ENCODE measurements around the gene WASHC2A. TPM values are rescaled to one million over a fixed set of nuclear protein-coding genes. Genes with fewer than 3 reads are reported as not detected.
A peak's percentile ranks its signal among the peaks of the same experiment; 100 is the strongest.
"Not testable (repeated sequence)": the region's sequence is repeated elsewhere in the genome, so short reads cannot be mapped to it uniquely, and the experiment has no call there.

Gene WASHC2A
- total RNA-seq, 1 experiment from 2014 or later, result 33.1 TPM

DNA sequence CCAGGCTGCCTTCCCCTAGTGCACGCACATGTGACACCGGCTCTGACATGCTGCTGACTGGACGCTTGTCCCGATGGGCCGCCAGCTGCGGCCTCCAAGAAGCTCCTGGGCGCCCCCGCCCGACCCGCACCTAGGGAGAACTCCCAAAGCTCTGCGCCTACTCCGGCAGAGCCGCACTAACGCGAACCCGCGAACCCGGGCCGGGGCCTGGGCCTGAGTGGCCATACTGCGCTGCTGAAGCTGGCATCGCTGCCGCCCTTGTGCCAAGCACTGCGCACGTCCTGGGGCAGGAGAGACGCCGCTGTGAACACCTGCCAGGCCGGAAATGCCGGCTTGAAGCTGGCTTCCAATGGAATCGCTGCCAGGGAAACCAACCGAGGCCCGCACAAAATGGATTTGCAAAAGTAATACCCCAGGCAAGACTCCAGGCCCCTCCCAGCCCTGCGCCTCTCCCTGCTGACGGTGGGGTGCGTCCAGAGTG, 85.1 kb downstream of the WASHC2A start:
- DNase-seq (ENCODE audit: low spot score), result peak; percentile 18
- ChIA-PET CTCF (no interaction called here), POLR2A (ENCODE audit: low non-redundant PET) (no interaction called here)
- Histone ChIP-seq H3K36me3 (ENCODE audit: insufficient read depth, low read length, poor library complexity, severe bottlenecking) (no peaks in the 10 kb centered on the region), H3K27ac (ENCODE audit: low read depth, low read length, poor library complexity, severe bottlenecking) (no peak overlapping the region), H3K4me3 (ENCODE audit: low read depth, low read length, poor library complexity, severe bottlenecking) (no peak overlapping the region), H3K27me3 (replicated peaks; ENCODE audit: insufficient read depth, low read depth, low read length, poor library complexity) (no peaks in the 10 kb centered on the region), H3K9me3 (ENCODE audit: low read depth, low read length, poor library complexity, severe bottlenecking) (no peaks in the 10 kb centered on the region), H3K4me1 (ENCODE audit: insufficient read depth, low read length, poor library complexity, severe bottlenecking) (no peaks in the 10 kb centered on the region)
- no peak for TF ChIP-seq EZH2 (IDR thresholded peaks at IDR 0.05; ENCODE audit: borderline replicate concordance, low read depth, low read length, poor library complexity, severe bottlenecking)
- TF ChIP-seq, protein P1, sequence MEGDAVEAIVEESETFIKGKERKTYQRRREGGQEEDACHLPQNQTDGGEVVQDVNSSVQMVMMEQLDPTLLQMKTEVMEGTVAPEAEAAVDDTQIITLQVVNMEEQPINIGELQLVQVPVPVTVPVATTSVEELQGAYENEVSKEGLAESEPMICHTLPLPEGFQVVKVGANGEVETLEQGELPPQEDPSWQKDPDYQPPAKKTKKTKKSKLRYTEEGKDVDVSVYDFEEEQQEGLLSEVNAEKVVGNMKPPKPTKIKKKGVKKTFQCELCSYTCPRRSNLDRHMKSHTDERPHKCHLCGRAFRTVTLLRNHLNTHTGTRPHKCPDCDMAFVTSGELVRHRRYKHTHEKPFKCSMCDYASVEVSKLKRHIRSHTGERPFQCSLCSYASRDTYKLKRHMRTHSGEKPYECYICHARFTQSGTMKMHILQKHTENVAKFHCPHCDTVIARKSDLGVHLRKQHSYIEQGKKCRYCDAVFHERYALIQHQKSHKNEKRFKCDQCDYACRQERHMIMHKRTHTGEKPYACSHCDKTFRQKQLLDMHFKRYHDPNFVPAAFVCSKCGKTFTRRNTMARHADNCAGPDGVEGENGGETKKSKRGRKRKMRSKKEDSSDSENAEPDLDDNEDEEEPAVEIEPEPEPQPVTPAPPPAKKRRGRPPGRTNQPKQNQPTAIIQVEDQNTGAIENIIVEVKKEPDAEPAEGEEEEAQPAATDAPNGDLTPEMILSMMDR (conservative IDR thresholded peaks at IDR 0.05; ENCODE audit: low read depth, low read length), result no peak
- intact Hi-C loops (cut with micrococcal nuclease; ENCODE audit: unreplicated experiment), result no loop called here
- no TSS peak for BruUV-seq (replicated peaks)

DNA sequence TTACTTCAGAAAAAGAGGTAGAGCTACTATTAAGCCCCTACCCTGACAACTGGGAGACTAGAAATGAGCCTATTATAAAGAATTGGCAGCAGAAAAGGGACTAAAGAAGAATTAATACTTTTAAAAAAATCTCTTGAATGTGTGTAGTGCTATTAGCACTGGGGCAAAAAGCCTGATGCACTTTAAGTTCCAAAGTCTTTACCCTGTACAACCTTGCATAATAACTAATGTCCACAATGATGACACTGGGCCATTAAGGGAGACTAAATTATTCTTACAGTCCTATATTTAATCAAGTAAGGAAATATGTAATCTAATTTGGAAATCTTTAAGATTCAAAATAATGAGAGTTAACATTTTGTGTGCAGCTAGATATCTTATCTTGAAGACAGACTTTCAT, 90.1 kb downstream of the WASHC2A start:
- H3K27ac ChIP-seq (ENCODE audit: low read depth, low read length, poor library complexity, severe bottlenecking); intact Hi-C loops (cut with micrococcal nuclease; ENCODE audit: unreplicated experiment); H3K36me3 ChIP-seq (ENCODE audit: insufficient read depth, low read length, poor library complexity, severe bottlenecking); POLR2A ChIA-PET (ENCODE audit: low non-redundant PET); H3K9me3 ChIP-seq (ENCODE audit: low read depth, low read length, poor library complexity, severe bottlenecking); H3K27me3 ChIP-seq (replicated peaks; ENCODE audit: insufficient read depth, low read depth, low read length, poor library complexity); H3K4me1 ChIP-seq (ENCODE audit: insufficient read depth, low read length, poor library complexity, severe bottlenecking); BruUV-seq (replicated peaks); CTCF ChIA-PET; H3K4me3 ChIP-seq (ENCODE audit: low read depth, low read length, poor library complexity, severe bottlenecking); DNase-seq (ENCODE audit: low spot score): not testable (repeated sequence)

DNA sequence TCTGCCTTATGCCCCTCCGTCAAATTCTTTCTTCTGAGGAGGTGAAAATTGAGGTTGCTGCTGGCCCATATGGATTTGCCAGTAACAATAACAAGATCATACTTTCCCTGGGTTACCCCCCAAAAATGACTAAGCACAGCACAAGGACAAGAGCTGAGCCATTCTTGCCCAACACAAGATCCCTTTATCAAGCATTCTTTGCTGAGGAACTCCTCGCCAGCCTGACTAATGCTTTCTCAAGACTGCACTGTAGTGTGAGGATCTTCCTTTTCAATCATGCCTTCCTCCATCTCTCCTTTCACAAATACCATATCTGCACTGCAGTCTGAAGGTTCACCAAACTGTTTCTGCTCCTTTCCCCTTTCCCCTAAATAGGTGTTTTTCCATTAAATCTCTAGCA, 92.1 kb downstream of the WASHC2A start:
- DNase-seq (ENCODE audit: low spot score); H3K9me3 ChIP-seq (ENCODE audit: low read depth, low read length, poor library complexity, severe bottlenecking); H3K36me3 ChIP-seq (ENCODE audit: insufficient read depth, low read length, poor library complexity, severe bottlenecking); H3K4me3 ChIP-seq (ENCODE audit: low read depth, low read length, poor library complexity, severe bottlenecking); CTCF ChIA-PET; POLR2A ChIA-PET (ENCODE audit: low non-redundant PET); H3K27ac ChIP-seq (ENCODE audit: low read depth, low read length, poor library complexity, severe bottlenecking); H3K4me1 ChIP-seq (ENCODE audit: insufficient read depth, low read length, poor library complexity, severe bottlenecking); BruUV-seq (replicated peaks); intact Hi-C loops (cut with micrococcal nuclease; ENCODE audit: unreplicated experiment); H3K27me3 ChIP-seq (replicated peaks; ENCODE audit: insufficient read depth, low read depth, low read length, poor library complexity): not testable (repeated sequence)

DNA sequence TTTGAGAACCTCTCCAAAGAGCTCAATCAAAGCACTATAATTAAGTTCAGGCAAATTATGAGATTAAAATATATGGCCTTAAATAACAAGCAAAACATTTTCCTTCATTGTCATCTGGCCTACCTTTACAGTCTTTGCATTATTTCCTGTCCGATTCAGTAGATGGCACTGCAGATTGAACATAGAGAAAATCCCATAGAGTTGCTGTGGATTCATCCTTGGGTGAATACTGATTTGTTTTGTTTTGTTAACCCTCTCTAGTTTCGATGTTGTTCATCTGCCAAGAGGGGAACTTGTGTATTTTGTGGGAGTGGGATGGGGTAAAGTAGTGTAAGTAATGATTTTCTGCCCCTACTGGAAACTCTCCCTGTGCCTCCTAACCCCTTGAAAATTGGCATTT, 97.3 kb downstream of the WASHC2A start:
- DNase-seq (ENCODE audit: low spot score); H3K36me3 ChIP-seq (ENCODE audit: insufficient read depth, low read length, poor library complexity, severe bottlenecking); POLR2A ChIA-PET (ENCODE audit: low non-redundant PET); H3K9me3 ChIP-seq (ENCODE audit: low read depth, low read length, poor library complexity, severe bottlenecking); CTCF ChIA-PET; H3K27me3 ChIP-seq (replicated peaks; ENCODE audit: insufficient read depth, low read depth, low read length, poor library complexity); H3K4me3 ChIP-seq (ENCODE audit: low read depth, low read length, poor library complexity, severe bottlenecking); H3K4me1 ChIP-seq (ENCODE audit: insufficient read depth, low read length, poor library complexity, severe bottlenecking); intact Hi-C loops (cut with micrococcal nuclease; ENCODE audit: unreplicated experiment); H3K27ac ChIP-seq (ENCODE audit: low read depth, low read length, poor library complexity, severe bottlenecking); BruUV-seq (replicated peaks): not testable (repeated sequence)

DNA sequence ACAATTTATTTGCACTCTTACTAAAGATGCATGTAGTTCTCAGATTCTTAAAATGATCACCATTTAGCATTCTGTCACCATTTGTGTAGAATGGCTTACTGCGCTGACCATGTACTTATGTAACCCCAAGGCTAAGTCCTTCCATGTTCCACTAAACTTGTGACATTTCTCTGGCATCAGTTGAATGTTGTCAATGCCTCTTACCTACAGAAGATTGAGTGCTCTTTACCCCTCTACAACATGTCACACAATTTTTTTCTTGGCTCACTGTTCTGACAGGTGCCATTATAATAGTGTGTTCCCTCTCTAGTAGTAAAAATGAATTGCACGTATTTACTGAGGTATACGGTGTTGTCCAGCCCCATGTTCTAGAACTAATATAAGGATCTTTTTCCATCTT, 100.1 kb downstream of the WASHC2A start:
- intact Hi-C loops (cut with micrococcal nuclease; ENCODE audit: unreplicated experiment); H3K36me3 ChIP-seq (ENCODE audit: insufficient read depth, low read length, poor library complexity, severe bottlenecking); H3K9me3 ChIP-seq (ENCODE audit: low read depth, low read length, poor library complexity, severe bottlenecking): not testable (repeated sequence)

DNA sequence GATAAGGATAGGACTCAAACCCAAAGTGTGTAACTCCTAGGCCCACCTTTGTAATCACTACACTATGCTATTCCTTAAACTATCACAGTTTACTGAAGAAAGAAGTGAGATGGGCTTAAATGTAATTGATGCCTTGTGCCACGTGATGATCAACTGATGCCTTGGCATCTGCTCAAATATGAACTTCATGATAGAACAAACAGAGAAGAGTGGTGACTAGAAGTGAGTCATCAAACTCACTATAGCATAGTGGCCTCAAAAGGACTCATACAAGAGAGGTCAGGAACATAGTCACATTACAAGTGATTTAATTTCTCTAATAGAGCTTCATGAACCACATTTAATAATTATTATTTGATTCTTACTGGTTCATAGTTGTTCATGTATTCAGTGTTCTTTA, 101.8 kb downstream of the WASHC2A start:
- intact Hi-C loops (cut with micrococcal nuclease; ENCODE audit: unreplicated experiment); CTCF ChIA-PET; BruUV-seq (replicated peaks): not testable (repeated sequence)

More for the DNA sequence above, 100.1 kb downstream of the WASHC2A start:
- H3K4me1 ChIP-seq (ENCODE audit: insufficient read depth, low read length, poor library complexity, severe bottlenecking); BruUV-seq (replicated peaks); CTCF ChIA-PET; H3K27ac ChIP-seq (ENCODE audit: low read depth, low read length, poor library complexity, severe bottlenecking); H3K4me3 ChIP-seq (ENCODE audit: low read depth, low read length, poor library complexity, severe bottlenecking); POLR2A ChIA-PET (ENCODE audit: low non-redundant PET); DNase-seq (ENCODE audit: low spot score); H3K27me3 ChIP-seq (replicated peaks; ENCODE audit: insufficient read depth, low read depth, low read length, poor library complexity): not testable (repeated sequence)

DNA sequence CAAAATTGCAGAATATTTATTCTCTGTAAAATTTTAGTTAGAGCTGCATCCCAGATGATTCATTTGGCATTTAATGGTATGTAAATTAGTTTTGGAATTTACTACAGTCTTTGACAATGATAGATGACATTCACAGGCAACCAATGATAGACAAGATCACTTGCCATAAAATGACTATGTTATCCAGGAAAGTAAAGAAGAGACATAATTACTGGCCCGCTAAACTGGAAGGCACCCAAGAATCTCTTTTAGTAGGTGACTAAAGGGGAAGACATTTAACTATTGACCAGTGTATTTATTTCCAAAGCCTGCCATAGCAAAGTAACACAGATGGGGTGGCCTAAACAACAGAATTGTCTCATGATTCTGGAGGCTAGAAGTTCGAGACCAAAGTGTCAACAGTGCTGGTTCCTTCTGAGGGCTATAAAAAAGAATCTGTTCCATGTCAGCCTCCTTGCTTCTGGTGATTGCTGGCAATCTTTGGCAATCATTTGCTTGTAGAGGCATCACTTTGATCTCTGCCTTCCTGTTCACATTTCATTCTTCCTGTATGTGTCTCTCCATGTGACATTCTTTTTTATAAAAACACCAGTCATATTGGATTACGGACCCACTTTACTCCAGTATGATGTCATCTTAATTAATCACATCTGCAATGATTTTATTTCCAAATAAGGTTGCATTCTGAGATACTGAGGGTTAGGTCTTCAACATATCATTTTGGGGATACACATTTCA, 107.2 kb downstream of the WASHC2A start:
- CTCF ChIA-PET; POLR2A ChIA-PET (ENCODE audit: low non-redundant PET); H3K27ac ChIP-seq (ENCODE audit: low read depth, low read length, poor library complexity, severe bottlenecking); BruUV-seq (replicated peaks); H3K4me3 ChIP-seq (ENCODE audit: low read depth, low read length, poor library complexity, severe bottlenecking); H3K4me1 ChIP-seq (ENCODE audit: insufficient read depth, low read length, poor library complexity, severe bottlenecking); H3K9me3 ChIP-seq (ENCODE audit: low read depth, low read length, poor library complexity, severe bottlenecking); H3K27me3 ChIP-seq (replicated peaks; ENCODE audit: insufficient read depth, low read depth, low read length, poor library complexity); H3K36me3 ChIP-seq (ENCODE audit: insufficient read depth, low read length, poor library complexity, severe bottlenecking): not testable (repeated sequence)
- intact Hi-C loops (cut with micrococcal nuclease; ENCODE audit: unreplicated experiment), result loop anchor here (10.0 kb wide), 1 partner anchor 590 kb away; no protein-coding TSS in a partner anchor
- peak; percentile 73 for DNase-seq (ENCODE audit: low spot score)

More for the DNA sequence above, 101.8 kb downstream of the WASHC2A start:
- H3K4me3 ChIP-seq (ENCODE audit: low read depth, low read length, poor library complexity, severe bottlenecking); H3K36me3 ChIP-seq (ENCODE audit: insufficient read depth, low read length, poor library complexity, severe bottlenecking); POLR2A ChIA-PET (ENCODE audit: low non-redundant PET); H3K27me3 ChIP-seq (replicated peaks; ENCODE audit: insufficient read depth, low read depth, low read length, poor library complexity); H3K4me1 ChIP-seq (ENCODE audit: insufficient read depth, low read length, poor library complexity, severe bottlenecking); H3K9me3 ChIP-seq (ENCODE audit: low read depth, low read length, poor library complexity, severe bottlenecking); H3K27ac ChIP-seq (ENCODE audit: low read depth, low read length, poor library complexity, severe bottlenecking); DNase-seq (ENCODE audit: low spot score): not testable (repeated sequence)
